Right ventricle myocardium inferior (tissue), 1 donor: ENCODE results near the gene TOP3A. TPM values are rescaled to one million over a fixed set of nuclear protein-coding genes. Genes with fewer than 3 reads are reported as not detected.

Experiments used
- ATAC-seq: fragments of 200-7000 bp; cut with Tn5 transposase; one replicate; pipeline ENCODE4 v1.9.1; 2020; ENCODE audit warnings: mild to moderate bottlenecking, moderate library complexity
- DNase-seq: peaks from one replicate; pipeline ENCODE4 v3.0.0; 2021; ENCODE audit errors: missing footprints
- intact Hi-C: fragments of 100-400 bp; cut with DNase I; formaldehyde crosslinking; loops from one replicate; pipeline ENCODE4 v1.11.0; 2022
- total RNA-seq: library from RNA; stranded (reverse); fragmentation: NEBNext Ultra II Directional; extraction: Animal tissue kit (Norgen Biotek cat#: 25700); gene quantifications from one replicate; pipeline ENCODE4 v1.2.1, GENCODE V29; 2021
- donor health status: DM: no; HTN: yes; CAD: no; lungs with severe emphysema.

Gene TOP3A
- total RNA-seq, 1 donor from 2014 or later: 10.4 TPM

- intact Hi-C loops: no loop called here
- DNase-seq (no peak), ATAC-seq (no peak)
Observed at GRCh38 chr17:18291718-18292540, 22.9 kb downstream of the TOP3A start.

GRCh38 chr17:18285296-18285695 is 29.5 kb downstream of the TOP3A start:
- ATAC-seq (no peak), DNase-seq (no peak)
- intact Hi-C loops: no loop called here

GRCh38 chr17:18281788-18282187 is 33.0 kb downstream of the TOP3A start:
- ATAC-seq: no peak
- no peak for DNase-seq
- intact Hi-C loops: no loop called here

- intact Hi-C loops: no loop called here
- ATAC-seq (no peak), DNase-seq (no peak)
Observed at GRCh38 chr17:18280766-18281371, 33.9 kb downstream of the TOP3A start.

- intact Hi-C loops: no loop called here
- DNase-seq (no peak), ATAC-seq (peak; percentile 24)
Observed at GRCh38 chr17:18280249-18280648, 34.5 kb downstream of the TOP3A start.

- no peak for ATAC-seq
- intact Hi-C loops: no loop called here
- no peak for DNase-seq
Observed at GRCh38 chr17:18278867-18279266, 35.9 kb downstream of the TOP3A start.

- DNase-seq (no peak), ATAC-seq (no peak)
- intact Hi-C loops: no loop called here
Observed at GRCh38 chr17:18277076-18277475, 37.7 kb downstream of the TOP3A start.

- no peak for ATAC-seq
- DNase-seq: no peak
- intact Hi-C loops: no loop called here
Observed at GRCh38 chr17:18270046-18270931, 44.5 kb downstream of the TOP3A start.

GRCh38 chr17:18267927-18268711 is 46.7 kb downstream of the TOP3A start:
- ATAC-seq: no peak
- intact Hi-C loops: no loop called here
- DNase-seq: no peak

GRCh38 chr17:18267366-18267765 is 47.4 kb downstream of the TOP3A start:
- ATAC-seq: no peak
- intact Hi-C loops: no loop called here
- DNase-seq: no peak

- no peak for DNase-seq
- no peak for ATAC-seq
- intact Hi-C loops: no loop called here
Observed at GRCh38 chr17:18263885-18264682, 50.7 kb downstream of the TOP3A start.

GRCh38 chr17:18262641-18263040 is 52.2 kb downstream of the TOP3A start:
- intact Hi-C loops: no loop called here
- no peak for ATAC-seq

GRCh38 chr17:18262111-18262510 is 52.7 kb downstream of the TOP3A start:
- intact Hi-C loops: no loop called here
- ATAC-seq: no peak
- DNase-seq: no peak

More at GRCh38 chr17:18262641-18263040, 52.2 kb downstream of the TOP3A start:
- no peak for DNase-seq

- no peak for DNase-seq
- intact Hi-C loops: loop anchor here (2.0 kb wide), 1 partner anchor 53 kb away; the partner anchor contains the start of genes SMCR8 and TOP3A
- no peak for ATAC-seq
Observed at GRCh38 chr17:18261659-18262058, 53.1 kb downstream of the TOP3A start.

GRCh38 chr17:18261146-18261515 is 53.7 kb downstream of the TOP3A start:
- intact Hi-C loops: loop anchor here (2.0 kb wide), 1 partner anchor 54 kb away; the partner anchor contains the start of genes SMCR8 and TOP3A
- DNase-seq (peak; percentile 87), ATAC-seq (peak; percentile 68)

- ATAC-seq (peak; percentile 87), DNase-seq (peak; percentile 98)
- intact Hi-C loops: loop anchor here (1.0 to 2.0 kb wide), 2 partner anchors 54 to 120 kb away; partner anchors contain the start of genes SMCR8 and TOP3A
Observed at GRCh38 chr17:18260332-18261145, 54.3 kb downstream of the TOP3A start, which contains the start of gene MIEF2. Gene MIEF2 (plus strand): TSS chr17:18260662. CDS start chr17:18262721, 2,059 bp downstream.
